HG03354 (cell line): ENCODE data around the gene TNK1.
A peak's percentile ranks its signal among the peaks of the same experiment; 100 is the strongest.

Source experiments
- ATAC-seq: cut with Tn5 transposase; IDR thresholded peaks from one replicate; pipeline ENCODE4 v1.9.1; 2021; ENCODE audit warnings: mild to moderate bottlenecking; ENCODE audit not compliant: unreplicated experiment, poor library complexity, severe bottlenecking

TNK1 gene

GRCh38 chr17:7426896-7427489, 46.1 kb downstream of the TNK1 start:
- no peak for ATAC-seq

GRCh38 chr17:7427549-7427948, 46.7 kb downstream of the TNK1 start:
- no peak for ATAC-seq

DNA sequence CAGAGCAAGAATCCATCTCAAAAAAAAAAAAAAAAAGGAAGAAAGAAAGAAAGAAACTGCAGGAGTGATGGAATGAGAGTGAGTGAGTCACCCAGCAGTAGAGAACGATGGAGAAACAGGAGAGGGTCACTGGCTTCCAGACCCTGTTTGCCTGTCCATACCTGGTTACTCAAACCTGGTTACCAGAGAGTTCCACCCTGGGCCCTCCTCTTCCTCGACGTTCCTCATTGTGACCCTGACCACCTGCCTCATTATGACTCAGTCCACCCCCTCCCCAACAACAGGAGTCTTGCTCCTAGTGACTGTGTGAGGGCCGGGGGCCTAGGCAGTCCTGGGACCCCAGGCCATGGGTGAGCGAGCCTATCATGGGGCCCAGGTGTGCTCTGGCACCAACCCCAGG, 47.7 kb downstream of the TNK1 start, which contains the start of gene SPEM3:
Gene SPEM3 (plus strand): TSS at position 301 of the 400 bp plus-strand sequence. CDS start 46 bp downstream, at position 347.
- no peak for ATAC-seq

DNA sequence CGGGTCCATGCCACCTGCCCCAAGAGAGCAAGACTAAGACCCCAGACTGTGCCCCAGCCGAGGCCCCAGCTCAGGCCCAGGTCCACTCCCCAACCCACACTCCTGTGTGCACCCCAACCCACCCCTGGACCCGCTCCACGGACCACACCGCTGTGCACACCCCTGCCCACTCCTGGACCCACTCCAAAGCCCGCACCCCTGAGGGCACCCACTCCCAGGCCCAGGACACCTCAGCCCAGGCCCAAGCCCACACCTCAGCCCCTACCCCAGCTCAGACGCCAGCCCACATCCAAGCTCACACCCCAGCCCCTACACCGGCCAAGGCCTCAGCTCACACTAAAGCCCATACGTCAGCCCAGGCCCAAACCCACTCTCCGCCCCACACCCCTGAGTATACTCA, 48.8 kb downstream of the TNK1 start:
- ATAC-seq: no peak

DNA sequence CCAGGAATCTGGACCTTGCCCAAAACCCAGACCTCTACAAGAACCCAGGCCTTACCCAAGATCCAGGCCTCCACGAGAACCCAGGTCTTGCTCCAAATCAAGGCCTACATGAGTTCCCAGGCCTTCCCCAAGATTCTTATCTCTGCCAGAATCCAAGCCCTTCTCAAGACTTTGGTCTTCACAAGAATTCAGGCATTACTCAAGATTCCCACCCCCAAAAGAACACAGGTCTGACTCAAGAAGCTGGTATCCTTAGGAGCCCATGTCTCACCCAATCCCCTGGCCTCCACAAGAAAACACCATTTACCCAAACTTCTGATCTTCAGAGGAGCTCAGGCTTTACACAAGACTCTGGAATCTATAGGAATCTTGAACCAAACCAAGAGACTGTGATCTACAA, 50.3 kb downstream of the TNK1 start:
- no peak for ATAC-seq

GRCh38 chr17:7432296-7432695, 51.4 kb downstream of the TNK1 start:
- ATAC-seq: no peak

GRCh38 chr17:7435676-7436555, 55.0 kb downstream of the TNK1 start:
- ATAC-seq: peak; percentile 27

DNA sequence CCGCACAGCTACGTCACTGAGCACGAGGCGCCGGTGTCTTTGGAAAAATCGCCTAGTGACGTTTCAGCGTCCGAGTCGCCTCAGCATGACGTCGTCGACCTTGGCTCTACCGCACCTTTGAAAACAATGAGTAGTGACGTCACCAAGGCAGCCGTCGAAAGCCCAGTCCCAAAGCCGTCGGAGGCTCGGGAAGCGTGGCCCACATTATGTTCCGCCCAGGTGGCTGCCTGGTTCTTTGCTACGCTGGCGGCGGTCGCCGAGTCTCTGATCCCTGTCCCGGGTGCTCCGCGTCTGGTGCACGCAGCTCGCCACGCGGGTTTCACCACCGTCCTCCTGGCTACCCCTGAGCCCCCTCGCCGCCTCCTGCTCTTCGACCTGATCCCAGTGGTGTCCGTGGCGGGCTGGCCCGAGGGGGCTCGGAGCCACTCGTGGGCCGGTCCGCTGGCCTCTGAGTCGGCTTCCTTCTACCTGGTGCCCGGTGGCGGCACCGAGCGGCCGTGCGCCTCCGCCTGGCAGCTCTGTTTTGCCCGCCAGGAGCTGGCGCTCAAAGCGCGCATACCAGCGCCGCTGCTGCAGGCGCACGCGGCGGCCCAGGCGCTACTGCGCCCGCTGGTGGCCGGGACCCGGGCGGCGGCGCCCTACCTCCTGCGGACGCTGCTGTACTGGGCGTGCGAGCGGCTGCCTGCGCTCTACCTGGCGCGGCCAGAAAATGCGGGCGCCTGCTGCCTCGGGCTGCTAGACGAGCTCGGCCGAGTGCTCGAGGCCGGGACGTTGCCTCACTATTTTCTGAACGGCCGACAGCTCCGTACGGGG, 55.9 kb downstream of the TNK1 start:
- peak; percentile 39 for ATAC-seq

- no peak for ATAC-seq
Observed at GRCh38 chr17:7437369-7437863, 56.5 kb downstream of the TNK1 start.

DNA sequence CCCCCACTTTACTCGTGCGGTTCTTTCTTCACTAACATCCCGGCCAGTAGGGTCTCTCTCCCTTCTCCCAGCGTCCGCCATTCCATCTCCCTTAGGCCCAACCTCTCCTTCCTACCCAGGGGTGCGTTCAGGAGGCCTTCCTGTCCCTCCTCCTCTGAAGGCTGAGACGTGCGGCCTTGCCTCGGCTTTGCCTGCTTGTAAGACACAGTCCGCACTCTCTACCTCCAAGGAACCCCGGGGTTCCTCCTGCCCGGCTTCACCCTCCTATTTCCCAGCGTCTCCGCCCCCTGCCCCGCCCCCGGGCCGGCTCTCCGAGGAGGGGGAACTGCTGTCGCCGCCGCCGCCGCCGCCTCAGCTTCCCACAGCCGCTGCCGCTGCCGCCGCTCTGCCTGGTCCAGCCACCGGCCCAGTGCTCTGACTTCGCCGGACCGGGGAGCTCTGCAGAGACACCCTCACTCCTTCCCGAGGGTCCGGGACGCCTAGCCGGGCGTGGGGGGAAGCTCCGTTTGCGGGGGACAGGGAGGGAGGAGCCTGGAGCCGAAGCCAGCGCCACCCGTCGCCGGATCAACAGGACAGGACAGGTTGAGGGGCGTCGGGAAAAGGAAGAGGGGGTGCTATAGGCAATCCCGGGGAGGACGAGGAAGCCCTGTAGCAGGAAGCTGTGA, 57.2 kb downstream of the TNK1 start:
- no peak for ATAC-seq

DNA sequence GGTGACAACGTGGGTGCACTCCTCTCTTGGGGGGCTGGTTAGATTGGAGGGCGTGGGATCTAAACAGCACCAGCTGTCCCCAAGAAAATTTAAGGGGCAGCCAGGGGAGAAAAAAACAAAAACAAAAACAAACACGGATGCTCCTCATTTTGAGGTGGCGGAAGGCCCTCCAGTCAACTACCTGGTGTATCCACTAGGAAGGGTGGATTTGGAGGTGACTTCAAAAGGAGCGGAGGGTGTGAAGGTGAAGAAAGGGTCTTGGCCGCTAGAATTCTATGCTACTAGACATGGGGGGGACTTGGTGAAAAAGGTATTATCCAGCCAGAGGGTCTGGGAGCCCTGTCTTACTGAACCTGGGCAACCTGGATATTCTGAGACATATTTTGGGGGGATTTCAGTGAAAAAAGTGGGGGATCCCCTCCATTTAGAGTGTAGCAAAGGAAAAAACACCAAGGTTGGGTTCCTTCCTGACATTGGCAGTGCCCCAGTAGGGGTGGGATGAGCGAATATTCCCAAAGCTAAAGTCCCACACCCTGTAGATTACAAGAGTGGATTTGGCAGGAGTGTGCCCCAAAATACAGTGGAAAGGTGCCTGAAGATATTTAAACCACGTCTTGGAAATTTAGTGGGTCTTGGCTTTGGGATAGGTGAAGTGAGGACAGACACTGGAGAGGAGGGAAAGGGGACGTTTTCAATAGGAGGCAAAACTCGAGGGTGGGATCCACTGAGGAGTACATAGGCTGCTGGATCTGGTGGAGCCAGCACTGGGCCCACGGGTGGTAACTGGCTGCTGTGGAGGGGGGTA, 58.0 kb downstream of the TNK1 start:
- ATAC-seq: no peak
